ENCODE results near the gene TMEM203. TPM values are rescaled to one million over a fixed set of nuclear protein-coding genes. Genes with fewer than 3 reads are reported as not detected.

TMEM203 gene
- total RNA-seq (2013; cell fraction: nucleolus; rRNA removed), result 15.7 and 17.5 TPM in 2 replicates
- total RNA-seq (2014; rRNA removed), result 34.7 and 38.1 TPM in 2 replicates
- 19.5 and 21.8 TPM in 2 replicates for total RNA-seq (2014; rRNA removed; fragmentation: Illumina TruSeq; extraction: Trizol)
- total RNA-seq (2021), result 43.8 and 44.9 TPM in 2 replicates
- polyA plus RNA-seq (2011; ENCODE audit: low read depth), result 22.3 TPM
- polyA plus RNA-seq (2011; rRNA removed), result 25.9 and 31.2 TPM in 2 replicates
- polyA plus RNA-seq (2011; cell fraction: cytosol; rRNA removed), result 43.8 and 44.4 TPM in 2 replicates
- 33.3 and 35.5 TPM in 2 replicates for polyA plus RNA-seq (2011; cell fraction: nucleus; rRNA removed)
- 22.7 and 26.2 TPM in 2 replicates for polyA plus RNA-seq (2012)
- 24.3 and 25.7 TPM in 2 replicates for polyA plus RNA-seq (2014; fragmentation: Illumina TruSeq; extraction: Trizol)
- 10 to 100 TPM in 1 of 2 experiments, 1 to 10 TPM in 1; 7.2 to 21.2 TPM for polyA plus RNA-seq (2014; fragmentation: Nextera tagmentation; extraction: Ambion mirVana)
- 36.3 and 37.5 TPM in 2 replicates for polyA plus RNA-seq (2014; rRNA removed)
- polyA plus RNA-seq (2016; fragmentation: Nextera tagmentation; extraction: Ambion mirVana), result 10 to 100 TPM; 56.1 to 68.1 TPM
- polyA minus RNA-seq (2011; rRNA and poly(A)+ RNA removed), result 17.0 and 22.6 TPM in 2 replicates
- polyA minus RNA-seq (2011; cell fraction: cytosol; rRNA and poly(A)+ RNA removed), result 8.6 and 12.1 TPM in 2 replicates
- polyA minus RNA-seq (2011; cell fraction: nucleus; rRNA and poly(A)+ RNA removed), result 11.0 and 15.1 TPM in 2 replicates
- Bru-seq, nascent RNA, result percentile 77 among the genes with signal in this experiment
- percentile 79 among the genes with signal in this experiment for BruChase-seq, experiment 1, labeled RNA remaining after a 6-hour chase
- percentile 89 among the genes with signal in this experiment for BruChase-seq, experiment 2, labeled RNA remaining after a 2-hour chase
- long read RNA-seq, experiment 1, partial matches to known transcripts, result 0 of 4 reads
- long read RNA-seq, experiment 1, other reads (novel, unspliced or antisense), result 0 of 4 reads
- long read RNA-seq, experiment 2, partial matches to known transcripts, result 0 of 4 reads
- long read RNA-seq, experiment 2, other reads (novel, unspliced or antisense), result 0 of 4 reads

GRCh38 chr9:137205126-137206069 lies at the start of gene TMEM203, which contains the start of gene NDOR1:
Gene TMEM203 (minus strand): TSS chr9:137205648. CDS start chr9:137205414, 234 bp downstream.
Gene NDOR1 (plus strand): TSS chr9:137205700. CDS start chr9:137205778, 78 bp downstream.
- DNase-seq (ENCODE audit: low read depth, low spot score) (peak; percentile 19), FAIRE-seq (peak; percentile 27), ATAC-seq (peak; percentile 64)
- ChIA-PET SMC1A (ENCODE audit: uncharacterized antibody, unreplicated experiment) (no interaction called here), CTCF (interaction anchor here (1.3 to 2.2 kb wide), 6 partner anchors 16 to 137 kb away, joined by 3 to 10 read pairs (median 6); partner anchors contain the start of genes ANAPC2, RNF224 and SSNA1), RAD21 (ENCODE audit: unreplicated experiment) (interaction anchor here (1.3 to 1.6 kb wide), 3 partner anchors 16 to 17 kb away, joined by 3 to 9 read pairs (median 5); partner anchors contain the start of genes RNF208 and SSNA1), POLR2A (interaction anchor here (1.3 to 8.0 kb wide), 8 partner anchors 16 to 136 kb away, joined by 3 to 68 read pairs (median 6); partner anchors contain the start of genes CYSRT1, MAN1B1, NELFB and RNF208)
- intact Hi-C loops (cut with micrococcal nuclease; ENCODE audit: unreplicated experiment), result no loop called here
- Histone ChIP-seq H3K4me1 (ENCODE audit: control insufficient read depth, insufficient read depth, low read length) (peaks cover 38% of the 10 kb centered on the region), H3K36me3 (ENCODE audit: control insufficient read depth in 2 of 2, insufficient read depth in 2 of 2, low read length in 1 of 2) (0 out of 4 replicates have a peak, but pooled peaks cover 0 to 4% of the 10 kb centered on the region in 2 experiments), H2AFZ (ENCODE audit: control insufficient read depth, low read depth, low read length) (peak within 1 kb of the TSS; percentile 81), H3K4me2 (ENCODE audit: control insufficient read depth, insufficient read depth) (peak within 1 kb of the TSS; percentile 93), H4K20me1 (ENCODE audit: control insufficient read depth, insufficient read depth) (no peaks in the 10 kb centered on the region), H3K79me2 (ENCODE audit: control insufficient read depth, insufficient read depth, low read length) (peaks cover 45% of the 10 kb centered on the region), H3K9ac (ENCODE audit: control insufficient read depth, insufficient read depth, low read length) (peak within 1 kb of the TSS; percentile 98), H3K9me3 (replicated peaks; ENCODE audit: control insufficient read depth, insufficient read depth, low read length) (no peaks in the 10 kb centered on the region), H3K4me3 (peak within 1 kb of the TSS; percentile 95), H3K27me3 (replicated peaks in 1 of 2; ENCODE audit: control insufficient read depth in 2 of 2, insufficient read depth in 2 of 2, low read length in 1 of 2) (no peaks in the 10 kb centered on the region), H3K27ac (ENCODE audit: control insufficient read depth, insufficient read depth) (peak within 1 kb of the TSS; percentile 75)
- in situ Hi-C loops (cut with MboI), result no loop called here
- WGBS (ENCODE audit: insufficient coverage, insufficient replicate concordance, low lambda C conversion rate, missing lambda C conversion rate), result 1% methylated on average over 93 of the region's 98 CpGs
- BruUV-seq (replicated peaks), result no TSS peak
- no peak for TF ChIP-seq SREBF2 (IDR thresholded peaks at IDR 0.05; ENCODE audit: low read length)
- TF ChIP-seq CBX3 (IDR thresholded peaks at IDR 0.05; ENCODE audit: borderline replicate concordance, low read depth), result no peak
- TF ChIP-seq HCFC1 (IDR thresholded peaks at IDR 0.05; ENCODE audit: low read length), result peak; percentile 82
- no peak for TF ChIP-seq REST (IDR thresholded peaks at IDR 0.05; ENCODE audit: low read depth, low read length)
- no peak for TF ChIP-seq PML (IDR thresholded peaks at IDR 0.05; ENCODE audit: low read length)
- no peak; the same call in 1 of the 2 replicates for TF ChIP-seq ZNF592 (IDR thresholded peaks at IDR 0.05)
- TF ChIP-seq PAX8 (IDR thresholded peaks at IDR 0.05), result no peak
- no peak for TF ChIP-seq KAT2A (conservative IDR thresholded peaks at IDR 0.05; ENCODE audit: control insufficient read depth, low read depth, low read length)
- TF ChIP-seq TAF1 (IDR thresholded peaks at IDR 0.05; ENCODE audit: borderline replicate concordance, low read depth, low read length), result peak; percentile 80; the same call in 1 of the 2 replicates

Data from GM12878 (cell line).